GM18520 (cell line): Measurements from ENCODE around the gene RAB36.

Source experiments
- ATAC-seq: cut with Tn5 transposase; IDR thresholded peaks from one replicate; pipeline ENCODE4 v1.9.1; 2021; ENCODE audit not compliant: unreplicated experiment

Gene RAB36

GRCh38 chr22:23144932-23145877 lies at the start of gene RAB36:
Gene RAB36, plus strand, starts transcription at chr22:23145477. Its CDS starts 1,140 bp downstream, at chr22:23146617.
- ATAC-seq = no peak

DNA sequence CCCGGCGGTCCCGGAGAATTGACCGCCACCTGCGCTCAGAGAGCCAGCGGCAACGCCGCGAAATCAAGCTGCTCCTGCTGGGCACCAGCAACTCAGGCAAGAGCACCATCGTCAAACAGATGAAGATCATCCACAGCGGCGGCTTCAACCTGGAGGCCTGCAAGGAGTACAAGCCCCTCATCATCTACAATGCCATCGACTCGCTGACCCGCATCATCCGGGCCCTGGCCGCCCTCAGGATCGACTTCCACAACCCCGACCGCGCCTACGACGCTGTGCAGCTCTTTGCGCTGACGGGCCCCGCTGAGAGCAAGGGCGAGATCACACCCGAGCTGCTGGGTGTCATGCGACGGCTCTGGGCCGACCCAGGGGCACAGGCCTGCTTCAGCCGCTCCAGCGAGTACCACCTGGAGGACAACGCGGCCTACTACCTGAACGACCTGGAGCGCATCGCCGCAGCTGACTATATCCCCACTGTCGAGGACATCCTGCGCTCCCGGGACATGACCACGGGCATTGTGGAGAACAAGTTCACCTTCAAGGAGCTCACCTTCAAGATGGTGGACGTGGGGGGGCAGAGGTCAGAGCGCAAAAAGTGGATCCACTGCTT lies 49.4 kb upstream of the RAB36 start:
- no peak for ATAC-seq

DNA sequence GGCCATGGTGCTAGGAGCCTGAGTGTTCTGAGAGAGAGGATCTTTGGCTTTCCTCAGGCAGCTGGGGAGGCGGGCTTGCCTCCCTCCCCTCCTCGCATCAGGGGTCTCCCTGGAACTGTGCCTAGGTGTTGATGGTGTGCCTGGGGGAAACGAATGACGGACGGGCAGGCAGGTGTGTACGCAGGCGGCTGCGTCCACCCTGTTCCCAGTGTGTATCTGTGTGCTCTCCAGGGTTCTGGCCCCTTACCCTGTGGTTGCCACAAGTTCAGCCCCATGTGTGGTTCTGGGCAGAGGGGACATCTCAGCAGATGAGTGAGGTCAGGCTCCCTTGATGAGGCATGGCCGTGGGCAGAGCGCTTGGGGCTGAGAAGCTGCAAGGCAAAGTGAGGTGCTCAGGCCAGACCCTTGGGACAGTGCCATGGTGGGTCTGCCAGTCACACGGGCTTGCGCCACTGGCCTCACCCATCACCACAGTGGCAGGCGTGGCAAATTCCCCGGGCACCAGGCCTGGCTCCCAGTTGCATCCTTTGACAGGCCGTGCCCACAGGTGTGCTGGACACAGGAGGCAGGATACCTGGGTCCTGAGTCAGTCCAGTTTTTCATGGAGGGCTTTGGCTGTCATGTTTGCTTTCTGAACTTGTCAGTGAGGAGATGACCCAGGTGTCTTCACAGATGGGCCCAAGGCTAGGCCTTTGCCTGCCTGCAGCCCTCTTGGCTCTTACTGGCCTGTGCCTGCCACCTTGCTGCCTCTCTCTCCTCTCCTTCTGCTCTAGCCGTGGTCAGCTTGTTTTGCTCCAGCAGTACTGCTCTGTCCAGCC lies 47.7 kb upstream of the RAB36 start:
- no peak for ATAC-seq

DNA sequence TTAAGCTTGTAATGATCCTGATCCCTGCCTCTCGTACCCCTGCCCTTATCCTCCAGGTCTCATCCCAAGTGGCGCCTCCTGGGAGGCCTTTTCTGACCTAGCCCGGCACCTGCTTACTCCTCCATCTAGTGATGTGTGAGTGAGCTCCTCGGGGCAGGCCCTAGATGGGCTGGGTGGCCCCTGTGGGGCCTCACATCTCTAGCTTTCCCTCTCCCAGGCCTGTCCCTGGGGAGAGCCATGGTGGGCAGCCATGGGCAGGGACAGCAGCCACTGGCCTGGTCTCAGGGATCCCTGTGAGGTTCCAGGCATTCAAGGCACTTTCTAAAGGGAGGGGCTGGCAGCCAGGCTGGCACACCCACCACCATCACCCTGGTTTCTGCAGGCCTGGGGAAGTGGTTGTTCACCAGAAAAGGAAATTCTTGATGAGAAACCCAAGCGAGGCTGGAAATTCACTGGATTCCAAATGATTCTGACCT lies 47.0 kb upstream of the RAB36 start:
- ATAC-seq = no peak

DNA sequence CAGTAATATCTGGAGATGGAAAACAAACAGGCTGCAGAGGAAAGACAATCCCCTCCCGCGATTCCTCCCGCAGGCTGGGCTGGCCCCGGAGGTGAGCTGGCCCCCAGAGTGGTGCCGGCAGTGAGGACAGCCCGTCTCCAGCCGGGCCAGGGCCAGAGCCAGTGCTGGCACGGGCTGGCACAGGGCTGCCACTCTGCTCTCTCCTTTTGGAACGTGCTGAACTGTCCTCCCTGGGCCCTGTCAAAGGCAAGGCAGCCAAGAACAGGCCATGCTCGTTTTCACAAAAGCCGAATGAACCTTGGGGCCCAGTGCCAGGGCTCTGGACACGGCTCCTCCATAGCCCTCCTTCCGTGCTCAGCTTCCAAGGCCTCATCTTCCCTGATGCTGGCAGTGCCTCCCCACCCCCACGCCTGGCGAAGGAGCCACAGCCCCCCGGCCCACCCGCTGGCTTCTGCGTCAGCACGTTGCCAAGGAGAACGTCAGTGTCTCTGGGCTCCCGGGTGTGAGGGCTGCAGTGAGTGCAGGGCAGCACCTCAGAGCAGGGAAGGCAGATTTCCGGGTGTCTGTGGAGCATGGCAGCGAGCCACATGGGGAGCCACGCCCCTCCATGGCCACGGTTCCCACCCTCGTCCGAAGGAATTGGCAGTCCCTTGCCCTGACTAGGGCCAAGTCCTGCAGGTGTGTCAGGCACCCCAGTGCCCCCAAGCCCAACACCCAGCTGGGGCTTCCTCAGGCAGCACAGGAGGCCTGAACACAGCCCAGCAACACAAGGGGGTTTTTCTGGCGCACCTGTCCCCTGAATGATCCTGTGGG lies 46.4 kb upstream of the RAB36 start:
- no peak for ATAC-seq

DNA sequence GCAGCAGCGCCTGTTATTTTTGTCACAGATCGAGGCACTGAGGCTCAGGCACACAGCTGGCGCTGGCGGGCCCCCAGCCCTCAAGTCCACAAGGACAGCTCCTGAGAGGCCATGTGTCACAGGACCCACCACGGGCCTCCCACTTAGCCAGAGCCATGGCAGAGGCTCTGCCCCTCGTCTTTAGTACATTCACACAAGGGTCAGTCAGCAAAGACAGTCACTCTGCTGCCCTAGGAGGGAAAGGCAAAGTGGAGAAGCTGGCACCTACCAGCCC lies 45.8 kb upstream of the RAB36 start:
- ATAC-seq = no peak

GRCh38 chr22:23100124-23100801 lies 45.0 kb upstream of the RAB36 start:
- ATAC-seq = no peak

GRCh38 chr22:23101524-23101923 lies 43.8 kb upstream of the RAB36 start:
- ATAC-seq = no peak

GRCh38 chr22:23102002-23102655 lies 43.1 kb upstream of the RAB36 start:
- ATAC-seq = no peak

GRCh38 chr22:23102776-23103175 lies 42.5 kb upstream of the RAB36 start:
- no peak for ATAC-seq

- ATAC-seq = no peak
These were observed 41.9 kb upstream of the RAB36 start for GRCh38 chr22:23103199-23103954.

- ATAC-seq = no peak
These were observed 40.9 kb upstream of the RAB36 start for GRCh38 chr22:23104187-23104971.

DNA sequence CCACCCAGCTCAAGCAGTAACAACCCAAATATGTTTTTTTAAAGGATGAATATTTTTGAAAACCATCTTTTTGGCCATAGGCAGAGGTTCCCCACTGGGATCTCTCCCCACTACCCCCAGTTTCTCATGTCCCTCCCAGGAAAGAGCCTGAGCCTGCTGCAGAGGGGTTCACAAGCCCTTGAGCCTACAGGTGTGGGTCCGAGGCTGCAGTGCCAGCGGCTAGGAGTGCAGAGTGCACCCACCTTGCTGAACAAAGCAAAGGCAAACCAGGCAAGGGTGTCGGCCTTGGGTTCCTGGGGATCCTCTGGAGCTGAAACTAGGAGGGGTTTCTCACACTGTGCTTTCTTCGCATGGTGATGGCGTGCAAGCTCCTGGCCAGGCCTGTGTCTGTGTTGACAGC lies 40.0 kb upstream of the RAB36 start:
- no peak for ATAC-seq

GRCh38 chr22:23105919-23106318 lies 39.4 kb upstream of the RAB36 start:
- ATAC-seq = no peak

- no peak for ATAC-seq
These were observed 38.9 kb upstream of the RAB36 start for GRCh38 chr22:23106344-23106743.

DNA sequence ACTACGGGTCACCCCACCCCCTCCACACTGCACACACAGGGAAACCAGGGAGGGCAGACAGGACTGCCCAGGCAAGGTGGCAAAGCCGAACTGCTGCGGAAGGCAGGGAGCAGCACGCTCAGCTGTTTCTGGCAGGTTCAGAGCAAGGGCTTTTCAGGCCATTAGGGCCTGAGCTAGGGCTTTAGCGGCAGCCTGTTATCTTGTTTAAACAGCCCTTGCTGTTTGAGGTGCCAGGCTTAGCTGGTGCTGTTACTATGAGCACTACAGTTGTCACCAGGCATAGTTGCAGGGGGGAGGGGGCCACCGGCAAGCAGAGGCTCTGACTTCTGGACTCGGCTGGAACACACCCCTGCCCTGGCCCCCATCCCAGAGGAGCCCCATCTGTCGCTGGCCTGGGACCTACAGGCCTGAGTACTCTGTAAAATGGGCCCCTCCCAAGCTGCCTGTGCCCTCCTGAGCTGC lies 38.3 kb upstream of the RAB36 start:
- no peak for ATAC-seq

GRCh38 chr22:23107487-23108248 lies 37.6 kb upstream of the RAB36 start:
- no peak for ATAC-seq
